ENCODE measurements around the gene DNAAF2. TPM values are rescaled to one million over a fixed set of nuclear protein-coding genes. Genes with fewer than 3 reads are reported as not detected.

DNAAF2 gene
- polyA plus RNA-seq (2012; rRNA removed) = 8.9 and 9.9 TPM in 2 replicates
- polyA plus RNA-seq (2012; cell fraction: cytosol; rRNA removed) = 10.8 and 11.4 TPM in 2 replicates
- 5.8 and 9.6 TPM in 2 replicates for polyA plus RNA-seq (2012; cell fraction: nucleus; rRNA removed)

DNA sequence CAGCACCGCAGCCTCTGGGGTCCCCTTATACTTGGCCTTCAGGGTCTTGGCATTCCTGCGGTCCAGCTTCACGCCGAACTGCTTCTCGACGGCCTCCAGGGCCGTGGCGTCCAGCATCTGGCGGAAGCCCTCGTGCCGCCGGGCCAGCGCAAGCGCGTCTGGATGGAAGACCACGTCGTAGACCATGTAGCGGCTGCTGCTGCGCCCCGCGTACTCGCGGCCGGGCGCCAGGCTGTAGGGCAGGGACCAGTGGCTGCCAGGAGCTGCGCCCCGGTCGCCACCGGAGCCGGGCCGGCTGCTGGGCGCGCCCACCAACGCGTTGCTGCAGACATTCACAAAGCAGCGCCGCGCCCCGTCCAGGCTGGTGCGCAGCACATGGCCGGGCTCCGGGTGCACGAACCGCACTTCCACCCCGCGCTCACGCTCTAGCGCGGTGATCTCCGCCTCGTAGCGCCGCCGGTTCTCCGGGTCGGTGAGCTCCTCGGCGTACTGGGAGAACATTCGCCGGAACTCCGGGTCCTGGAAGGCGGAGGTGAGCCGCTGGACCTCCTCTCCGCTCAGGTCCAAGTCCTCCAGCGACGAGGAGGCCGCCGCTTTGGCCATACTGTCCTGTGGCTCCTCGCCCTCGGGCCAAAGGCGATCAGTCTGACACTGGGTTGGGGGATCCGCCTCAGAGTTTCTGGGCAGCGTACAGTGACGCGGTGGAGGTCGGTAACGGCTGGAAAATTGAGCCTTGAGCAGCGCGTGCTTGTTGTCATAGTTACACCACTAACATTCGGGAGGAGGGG is at the start of gene DNAAF2:
TSS of gene DNAAF2 (minus strand) at position 698 of the 788 bp plus-strand sequence. CDS start at position 603, 95 bp downstream.
- Histone ChIP-seq H3K4me2 (peak within 1 kb of the TSS; percentile 99), H3K9me3 (no peaks in the 10 kb centered on the region), H3K4me3 (ENCODE audit: low read depth in 2 of 2, low read length in 1 of 2) (peak within 1 kb of the TSS; percentile 72 to 86), H3K27ac (ENCODE audit: low read depth in 2 of 2, low read length in 1 of 2) (peak within 1 kb of the TSS; percentile 94 to 95), H3K36me3 (replicated peaks in 1 of 2; ENCODE audit: control insufficient read depth in 1 of 2, insufficient read depth in 2 of 2, low read length in 1 of 2) (peaks cover 12 to 24% of the 10 kb centered on the region in 2 experiments), H3F3A (replicated peaks; ENCODE audit: insufficient read depth) (peaks cover 23% of the 10 kb centered on the region), H2AFZ (ENCODE audit: low read depth) (peak within 1 kb of the TSS; percentile 87; the same call in 1 of the 2 replicates), H3K9ac (peak within 1 kb of the TSS; percentile 82), H3K4me1 (ENCODE audit: control insufficient read depth in 1 of 2, insufficient read depth in 2 of 2, low read depth in 1 of 2, low read length in 1 of 2) (peaks cover 4 to 7% of the 10 kb centered on the region in 2 experiments; a peak in 3 of 4 replicates), H3K79me2 (ENCODE audit: insufficient read depth) (peaks cover 87% of the 10 kb centered on the region), H3K27me3 (ENCODE audit: insufficient read depth) (no peaks in the 10 kb centered on the region), H4K20me1 (ENCODE audit: insufficient read depth) (peaks cover 8% of the 10 kb centered on the region; the same call in 1 of the 2 replicates), H3K9me2 (no peaks in the 10 kb centered on the region)
- CTCF ChIA-PET = interaction anchor here (0.6 to 3.8 kb wide), 27 partner anchors 13 to 231 kb away, joined by 3 to 39 read pairs (median 5); partner anchors contain the start of genes KLHDC2, LRR1, MGAT2 and NEMF
- peak; percentile 74 for DNase-seq
- POLR2A ChIA-PET = interaction anchor here (0.6 to 2.6 kb wide), 6 partner anchors 14 to 228 kb away, joined by 5 to 27 read pairs (median 8); partner anchors contain the start of genes KLHDC2, MGAT2, POLE2 and RPL36AL
- WGBS (ENCODE audit: low lambda C conversion rate) = 0% methylated on average over 11 of the region's 80 CpGs
- TF ChIP-seq MXI1 (IDR thresholded peaks at IDR 0.05; ENCODE audit: low read depth, low read length) (peak; percentile 80), SIN3A (IDR thresholded peaks at IDR 0.05; ENCODE audit: borderline replicate concordance, low read depth, low read length) (peak; percentile 30), YY1 (IDR thresholded peaks at IDR 0.05; ENCODE audit: low read depth) (no peak), CHD2 (IDR thresholded peaks at IDR 0.05; ENCODE audit: low read length, partially characterized antibody) (no peak), SMC3 (IDR thresholded peaks at IDR 0.05; ENCODE audit: low read depth, low read length) (no peak), EP300 (IDR thresholded peaks at IDR 0.05; ENCODE audit: borderline replicate concordance in 1 of 2, low read depth in 1 of 2, low read length in 1 of 2) (no peak), RAD21 (IDR thresholded peaks at IDR 0.05; ENCODE audit: low read length) (no peak), TAF1 (IDR thresholded peaks at IDR 0.05; ENCODE audit: borderline replicate concordance, low read depth, low read length) (no peak), ELF1 (IDR thresholded peaks at IDR 0.05) (no peak; the same call in none of the 2 replicates), GATA2 (CRISPR knock-in tag; IDR thresholded peaks at IDR 0.05) (no peak), FOXJ3 (CRISPR knock-in tag; IDR thresholded peaks at IDR 0.05) (no peak), CTCF (IDR thresholded peaks at IDR 0.05) (no peak), PBX3 (IDR thresholded peaks at IDR 0.05) (no peak), FOSL2 (IDR thresholded peaks at IDR 0.05; ENCODE audit: borderline replicate concordance, low read depth) (no peak), EZH2phosphoT487 (IDR thresholded peaks at IDR 0.05; ENCODE audit: borderline replicate concordance, low read depth) (no peak), TCF12 (IDR thresholded peaks at IDR 0.05) (no peak), IRF3 (IDR thresholded peaks at IDR 0.05; ENCODE audit: low read depth, low read length) (no peak), RCOR1 (IDR thresholded peaks at IDR 0.05; ENCODE audit: low read length) (no peak), NRF1 (IDR thresholded peaks at IDR 0.05; ENCODE audit: low read depth, low read length) (peak; percentile 54; the same call in 1 of the 2 replicates), RFX5 (IDR thresholded peaks at IDR 0.05; ENCODE audit: low read length) (no peak)
- TF ChIP-seq, protein P1, sequence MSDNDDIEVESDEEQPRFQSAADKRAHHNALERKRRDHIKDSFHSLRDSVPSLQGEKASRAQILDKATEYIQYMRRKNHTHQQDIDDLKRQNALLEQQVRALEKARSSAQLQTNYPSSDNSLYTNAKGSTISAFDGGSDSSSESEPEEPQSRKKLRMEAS (IDR thresholded peaks at IDR 0.05; ENCODE audit: low read depth) = peak; percentile 68
- TF ChIP-seq, protein P2, sequence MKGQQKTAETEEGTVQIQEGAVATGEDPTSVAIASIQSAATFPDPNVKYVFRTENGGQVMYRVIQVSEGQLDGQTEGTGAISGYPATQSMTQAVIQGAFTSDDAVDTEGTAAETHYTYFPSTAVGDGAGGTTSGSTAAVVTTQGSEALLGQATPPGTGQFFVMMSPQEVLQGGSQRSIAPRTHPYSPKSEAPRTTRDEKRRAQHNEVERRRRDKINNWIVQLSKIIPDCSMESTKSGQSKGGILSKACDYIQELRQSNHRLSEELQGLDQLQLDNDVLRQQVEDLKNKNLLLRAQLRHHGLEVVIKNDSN (IDR thresholded peaks at IDR 0.05; ENCODE audit: borderline replicate concordance, low read depth) = no peak
- TF ChIP-seq, protein P3, sequence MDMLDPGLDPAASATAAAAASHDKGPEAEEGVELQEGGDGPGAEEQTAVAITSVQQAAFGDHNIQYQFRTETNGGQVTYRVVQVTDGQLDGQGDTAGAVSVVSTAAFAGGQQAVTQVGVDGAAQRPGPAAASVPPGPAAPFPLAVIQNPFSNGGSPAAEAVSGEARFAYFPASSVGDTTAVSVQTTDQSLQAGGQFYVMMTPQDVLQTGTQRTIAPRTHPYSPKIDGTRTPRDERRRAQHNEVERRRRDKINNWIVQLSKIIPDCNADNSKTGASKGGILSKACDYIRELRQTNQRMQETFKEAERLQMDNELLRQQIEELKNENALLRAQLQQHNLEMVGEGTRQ (IDR thresholded peaks at IDR 0.05; ENCODE audit: borderline replicate concordance, low read depth, low read length) = no peak
- TF ChIP-seq, protein P4, sequence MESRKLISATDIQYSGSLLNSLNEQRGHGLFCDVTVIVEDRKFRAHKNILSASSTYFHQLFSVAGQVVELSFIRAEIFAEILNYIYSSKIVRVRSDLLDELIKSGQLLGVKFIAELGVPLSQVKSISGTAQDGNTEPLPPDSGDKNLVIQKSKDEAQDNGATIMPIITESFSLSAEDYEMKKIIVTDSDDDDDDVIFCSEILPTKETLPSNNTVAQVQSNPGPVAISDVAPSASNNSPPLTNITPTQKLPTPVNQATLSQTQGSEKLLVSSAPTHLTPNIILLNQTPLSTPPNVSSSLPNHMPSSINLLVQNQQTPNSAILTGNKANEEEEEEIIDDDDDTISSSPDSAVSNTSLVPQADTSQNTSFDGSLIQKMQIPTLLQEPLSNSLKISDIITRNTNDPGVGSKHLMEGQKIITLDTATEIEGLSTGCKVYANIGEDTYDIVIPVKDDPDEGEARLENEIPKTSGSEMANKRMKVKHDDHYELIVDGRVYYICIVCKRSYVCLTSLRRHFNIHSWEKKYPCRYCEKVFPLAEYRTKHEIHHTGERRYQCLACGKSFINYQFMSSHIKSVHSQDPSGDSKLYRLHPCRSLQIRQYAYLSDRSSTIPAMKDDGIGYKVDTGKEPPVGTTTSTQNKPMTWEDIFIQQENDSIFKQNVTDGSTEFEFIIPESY (IDR thresholded peaks at IDR 0.05; ENCODE audit: borderline replicate concordance, low read depth) = no peak
